GM12878 (cell line): ENCODE results near the gene SCCPDH. TPM values are rescaled to one million over a fixed set of nuclear protein-coding genes. Genes with fewer than 3 reads are reported as not detected.

Source experiments
- CHD1 ChIP-seq: IDR thresholded peaks from 2 replicates; pipeline ENCODE4 v1.6.1; 2012; ENCODE audit warnings: low read depth, low read length, improper control_type of control experiment
- E2F8 ChIP-seq: fragments of 450-650 bp; IDR thresholded peaks from 2 replicates; pipeline ENCODE4 v1.6.1; 2018; ENCODE audit warnings: mild to moderate bottlenecking, low read depth, moderate library complexity; ENCODE audit not compliant: partially characterized antibody
- POLR2AphosphoS2 ChIP-seq: IDR thresholded peaks from 2 replicates; pipeline ENCODE4 v1.6.1; 2011; ENCODE audit warnings: low read depth, mild to moderate bottlenecking, low read length, improper control_type of control experiment, moderate library complexity
- PRDM15 ChIP-seq: fragments of 450-650 bp; formaldehyde crosslinking; IDR thresholded peaks from 2 replicates; pipeline ENCODE4 v1.4.0; 2020; ENCODE audit warnings: mild to moderate bottlenecking, moderate library complexity
- SMAD1 ChIP-seq: fragments of 450-650 bp; IDR thresholded peaks from 2 replicates; pipeline ENCODE4 v1.6.1; 2018; ENCODE audit warnings: mild to moderate bottlenecking, low read depth; ENCODE audit not compliant: partially characterized antibody
- SPI1 ChIP-seq: IDR thresholded peaks from 2 replicates; pipeline ENCODE4 v1.6.1; 2011; ENCODE audit warnings: low read depth, mild to moderate bottlenecking, low read length, moderate library complexity, borderline replicate concordance; ENCODE audit not compliant: insufficient read depth
- USF2 ChIP-seq: IDR thresholded peaks from 2 replicates; pipeline ENCODE4 v1.6.1; 2011; ENCODE audit warnings: low read depth, low read length, improper control_type of control experiment, borderline replicate concordance
- polyA plus RNA-seq, 11 experiments: library from polyadenylated mRNA; depleted of rRNA in 4 of 11; unstranded in 6 of 11; stranded (reverse) in 5 of 11; fragments of >200 nt; fragmentation: Nextera tagmentation in 4 of 11; fragmentation: Illumina TruSeq in 1 of 11; extraction: Ambion mirVana in 4 of 11; extraction: Trizol in 1 of 11; gene quantifications; 1 replicate in 1 of 11; 2 replicates in 10 of 11; pipeline versions ENCODE4 v1.2.1 to v1.2.3, GENCODE V29; 2011 to 2016; ENCODE audit warnings: inconsistent platforms in 2 of 11, missing spikeins in 2 of 11, low read depth in 1 of 11
- total RNA-seq, 4 experiments: library from RNA; depleted of rRNA in 3 of 4; stranded (reverse); fragments of >200 nt in 3 of 4; fragmentation: Illumina TruSeq in 1 of 4; extraction: Trizol in 1 of 4; gene quantifications; 2 replicates each; pipeline versions ENCODE4 v1.2.1 to v1.2.3, GENCODE V29; 2013 to 2021

Gene SCCPDH
- total and polyA plus RNA-seq, 10 of the 15 experiments (the other 5 are each of a cell fraction or from before 2014, with no cell fraction given) = 5.4 to 44.8 (median 24.5) TPM

GRCh38 chr1:246690100-246690499 lies 34.1 kb upstream of the SCCPDH start (continued):
- no peak for TF ChIP-seq USF2
- TF ChIP-seq CHD1 = no peak
- no peak for TF ChIP-seq SMAD1
- no peak for TF ChIP-seq POLR2AphosphoS2
- TF ChIP-seq E2F8 = no peak
- no peak for TF ChIP-seq PRDM15 (CRISPR knock-in tag)
- TF ChIP-seq SPI1 = no peak
